Adipocyte (in vitro differentiated cells): ENCODE results near the gene ADORA2B.

Experiments
- DNase-seq: peaks from one replicate; pipeline ENCODE4 v3.0.0-alpha.2; 2015; ENCODE audit warnings: low read depth
- H3K27me3 ChIP-seq: replicated peaks from 2 replicates; pipeline ENCODE4 v1.7.0; 2013; ENCODE audit warnings: mild to moderate bottlenecking, low read length, moderate library complexity; ENCODE audit not compliant: control insufficient read depth, insufficient read depth
- H3K36me3 ChIP-seq: 2 replicates; pipeline ENCODE4 v1.7.0; 2013; ENCODE audit warnings: low read length, mild to moderate bottlenecking, moderate library complexity; ENCODE audit not compliant: control insufficient read depth, insufficient read depth, severe bottlenecking
- H3K4me1 ChIP-seq: 2 replicates; pipeline ENCODE4 v1.7.0; 2013; ENCODE audit warnings: mild to moderate bottlenecking, low read length, moderate library complexity; ENCODE audit not compliant: control insufficient read depth, insufficient read depth
- H3K4me3 ChIP-seq: 2 replicates; pipeline ENCODE4 v1.7.0; 2013; ENCODE audit warnings: mild to moderate bottlenecking, low read length, moderate library complexity
- H3K9ac ChIP-seq: 2 replicates; pipeline ENCODE4 v1.7.0; 2013; ENCODE audit warnings: mild to moderate bottlenecking, low read length, moderate library complexity
- H3K9me3 ChIP-seq: 2 replicates; pipeline ENCODE4 v1.7.0; 2013; ENCODE audit warnings: mild to moderate bottlenecking, low read length, moderate library complexity; ENCODE audit not compliant: control insufficient read depth

ADORA2B gene

GRCh38 chr17:15912416-15912955 is 32.4 kb upstream of the ADORA2B start:
- H3K27me3 ChIP-seq: peaks cover 12% of the 10 kb centered on the region
- H3K9ac ChIP-seq: no peak overlapping the region
- no peaks in the 10 kb centered on the region for H3K9me3 ChIP-seq
- DNase-seq: no peak
- no peaks in the 10 kb centered on the region for H3K4me1 ChIP-seq
- H3K4me3 ChIP-seq: no peak overlapping the region
- H3K36me3 ChIP-seq: no peaks in the 10 kb centered on the region

DNA sequence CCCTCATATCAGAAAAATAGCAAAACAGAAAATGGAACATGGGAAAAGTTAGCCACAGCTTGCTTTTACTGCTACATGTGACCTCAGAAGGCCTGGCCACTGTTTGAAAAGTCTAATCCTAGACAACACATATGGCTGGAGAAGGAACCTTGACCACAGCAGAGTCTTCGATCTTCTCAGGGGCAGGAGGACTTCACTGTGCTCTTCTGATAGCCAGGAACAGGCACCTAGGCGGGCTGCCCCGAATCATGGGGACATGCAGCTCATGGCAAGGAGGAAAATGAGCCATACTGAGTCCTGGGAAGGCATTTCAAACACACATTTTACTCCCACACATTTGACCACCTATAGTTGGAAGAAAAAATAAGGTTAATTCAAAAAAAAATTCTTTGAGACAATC is 31.1 kb upstream of the ADORA2B start:
- H3K9me3 ChIP-seq: no peaks in the 10 kb centered on the region
- no peak overlapping the region for H3K9ac ChIP-seq
- no peak overlapping the region for H3K4me3 ChIP-seq
- H3K27me3 ChIP-seq: peaks cover 13% of the 10 kb centered on the region
- DNase-seq: no peak
- no peaks in the 10 kb centered on the region for H3K36me3 ChIP-seq
- H3K4me1 ChIP-seq: no peaks in the 10 kb centered on the region

DNA sequence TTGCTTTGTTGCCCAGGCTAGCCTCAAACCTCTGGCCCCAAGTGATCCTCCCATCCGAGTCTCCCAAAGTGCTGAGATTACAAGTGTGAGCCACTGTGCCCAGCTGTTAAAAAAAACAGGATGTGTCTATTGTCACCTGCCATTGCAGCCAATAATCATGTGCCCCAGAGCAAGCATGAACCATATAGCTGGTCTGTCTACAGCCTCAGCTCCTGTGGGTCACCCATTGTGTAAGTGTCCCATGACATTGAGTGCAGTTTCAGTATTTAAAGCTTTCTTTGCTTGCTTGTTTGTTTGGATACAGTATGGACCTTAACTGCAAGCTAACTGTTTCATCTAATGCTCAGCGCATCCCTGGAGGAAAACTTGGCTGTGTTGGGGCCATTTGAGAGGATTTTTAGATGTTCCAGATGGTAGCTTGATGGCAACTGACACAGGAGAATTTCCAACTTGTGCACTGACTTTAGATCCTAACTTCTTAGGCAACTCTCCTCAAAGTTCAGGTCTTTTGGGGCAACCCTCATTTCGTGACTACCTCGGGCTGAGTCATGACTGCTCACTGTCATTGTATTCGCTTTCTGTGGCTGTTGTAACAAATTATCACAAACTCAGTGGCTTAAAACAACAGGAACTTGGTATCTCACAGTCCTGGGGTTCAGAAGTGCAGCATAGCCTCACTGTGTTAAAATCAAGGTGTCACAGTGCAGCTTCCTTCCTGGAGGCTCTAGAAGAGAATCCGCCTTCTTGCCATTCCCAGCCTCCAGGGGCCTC is 30.3 kb upstream of the ADORA2B start:
- no peaks in the 10 kb centered on the region for H3K36me3 ChIP-seq

DNA sequence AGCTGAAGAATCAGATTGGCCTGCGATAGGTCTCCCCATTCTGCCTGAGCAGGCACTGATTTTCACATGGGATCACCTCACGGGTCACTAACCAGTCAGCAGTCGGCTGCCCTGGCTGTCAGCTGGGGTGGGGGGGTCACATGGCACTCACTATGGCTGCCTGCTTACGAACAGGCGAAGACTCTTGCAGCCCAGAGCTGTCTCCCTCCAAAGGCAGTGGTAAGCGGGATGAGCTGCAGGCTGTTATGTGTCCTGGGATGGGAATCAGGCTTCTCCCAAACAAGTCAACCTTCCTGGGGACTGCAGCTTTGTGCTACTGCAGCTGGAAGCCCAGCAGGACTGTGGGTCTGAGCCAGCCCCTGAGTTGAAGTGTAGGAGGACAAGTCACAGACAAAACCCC is 29.0 kb upstream of the ADORA2B start:
- Histone ChIP-seq H3K27me3 (peaks cover 13% of the 10 kb centered on the region), H3K4me3 (no peak overlapping the region), H3K36me3 (no peaks in the 10 kb centered on the region), H3K9ac (no peak overlapping the region), H3K4me1 (no peaks in the 10 kb centered on the region), H3K9me3 (no peaks in the 10 kb centered on the region)
- no peak for DNase-seq

More for the DNA sequence above, 30.3 kb upstream of the ADORA2B start:
- DNase-seq: no peak
- no peaks in the 10 kb centered on the region for H3K9me3 ChIP-seq
- peaks cover 13% of the 10 kb centered on the region for H3K27me3 ChIP-seq
- no peak overlapping the region for H3K4me3 ChIP-seq
- no peak overlapping the region for H3K9ac ChIP-seq
- no peaks in the 10 kb centered on the region for H3K4me1 ChIP-seq

GRCh38 chr17:15917021-15917437 is 27.9 kb upstream of the ADORA2B start:
- no peaks in the 10 kb centered on the region for H3K4me1 ChIP-seq
- peak overlapping the region; percentile 55 for H3K4me3 ChIP-seq
- peaks cover 13% of the 10 kb centered on the region for H3K27me3 ChIP-seq
- H3K9me3 ChIP-seq: no peaks in the 10 kb centered on the region
- no peak for DNase-seq
- no peak overlapping the region for H3K9ac ChIP-seq
- H3K36me3 ChIP-seq: no peaks in the 10 kb centered on the region

DNA sequence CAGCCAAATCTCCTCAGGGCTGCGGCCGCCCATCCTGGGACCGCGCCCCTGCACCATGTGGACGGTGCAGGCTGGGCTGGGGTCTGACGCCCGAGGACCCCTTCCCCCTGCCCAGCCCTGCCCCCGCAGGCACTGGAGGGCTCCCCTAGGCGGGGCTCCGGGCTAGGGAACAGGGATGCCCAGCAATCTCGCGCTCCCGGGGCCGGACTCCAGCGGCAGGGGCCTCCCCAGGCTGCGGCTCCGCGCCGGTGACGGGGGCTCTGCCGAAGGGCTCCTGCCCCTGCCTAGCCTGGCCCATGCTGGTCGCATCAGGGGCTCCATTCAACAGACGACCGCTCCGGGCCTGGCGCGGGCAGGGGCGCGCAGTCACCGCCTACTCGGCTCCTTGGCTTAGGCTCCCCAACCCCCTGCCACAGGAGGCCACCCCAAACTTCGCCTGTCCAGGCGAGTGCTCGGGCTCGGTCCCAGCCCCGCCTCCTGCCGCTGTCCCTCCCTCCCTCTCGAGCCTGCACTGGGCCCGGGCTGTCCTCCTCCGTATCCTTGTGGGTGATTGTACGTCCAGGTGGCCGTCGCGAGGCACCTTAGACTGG is 27.4 kb upstream of the ADORA2B start:
- H3K27me3 ChIP-seq: peaks cover 13% of the 10 kb centered on the region
- H3K9me3 ChIP-seq: no peaks in the 10 kb centered on the region
- H3K36me3 ChIP-seq: no peaks in the 10 kb centered on the region
- no peaks in the 10 kb centered on the region for H3K4me1 ChIP-seq
- DNase-seq: peak; percentile 12
- no peak overlapping the region for H3K9ac ChIP-seq
- H3K4me3 ChIP-seq: peak overlapping the region; percentile 55

DNA sequence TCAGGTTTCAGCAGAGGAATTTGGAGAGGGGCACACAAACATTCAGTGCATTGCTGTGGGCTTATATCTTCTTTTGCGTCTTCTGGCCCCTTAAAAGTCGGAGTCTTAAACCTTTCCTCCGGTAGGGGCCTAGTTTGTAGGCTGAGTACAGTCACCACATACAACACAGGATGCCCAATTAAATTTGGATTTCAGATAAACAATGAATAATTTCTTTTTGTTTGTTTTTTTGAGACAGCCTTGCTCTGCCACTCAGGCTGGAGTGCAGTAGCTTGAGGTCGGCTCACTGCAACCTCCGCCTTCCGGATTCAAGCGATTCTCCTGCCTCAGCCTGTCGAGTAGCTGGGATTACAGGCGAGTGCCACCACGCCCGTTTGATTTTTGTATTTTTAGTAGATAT is 26.7 kb upstream of the ADORA2B start:
- no peak for DNase-seq
- Histone ChIP-seq H3K27me3 (peaks cover 13% of the 10 kb centered on the region), H3K4me3 (no peak overlapping the region), H3K9ac (no peak overlapping the region), H3K4me1 (no peaks in the 10 kb centered on the region), H3K36me3 (no peaks in the 10 kb centered on the region), H3K9me3 (no peaks in the 10 kb centered on the region)

- H3K27me3 ChIP-seq: peaks cover 13% of the 10 kb centered on the region
- H3K4me1 ChIP-seq: no peaks in the 10 kb centered on the region
- H3K4me3 ChIP-seq: no peak overlapping the region
- no peaks in the 10 kb centered on the region for H3K36me3 ChIP-seq
- no peak overlapping the region for H3K9ac ChIP-seq
- H3K9me3 ChIP-seq: no peaks in the 10 kb centered on the region
- no peak for DNase-seq
These were observed 26.2 kb upstream of the ADORA2B start for GRCh38 chr17:15918661-15919259.

DNA sequence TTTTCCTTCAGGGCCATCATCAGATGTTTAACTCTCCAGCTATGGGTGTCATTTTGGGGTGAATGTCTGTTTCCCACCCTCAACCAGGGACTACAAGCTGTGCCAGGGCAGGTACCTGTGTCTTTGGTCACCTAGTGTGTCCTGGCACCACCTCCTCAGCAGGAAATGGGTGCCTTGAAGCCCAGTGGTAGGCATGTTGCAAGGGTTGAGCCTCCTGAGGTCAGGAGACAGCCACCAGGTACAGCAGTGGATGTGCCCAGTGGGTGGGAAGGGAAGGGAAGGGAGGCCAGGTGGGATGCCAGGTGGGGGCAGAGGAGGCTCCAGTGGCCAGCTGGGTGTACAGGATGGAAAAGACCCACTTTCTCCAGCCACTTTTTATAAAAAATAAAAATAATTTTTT is 25.5 kb upstream of the ADORA2B start:
- H3K9me3 ChIP-seq: no peaks in the 10 kb centered on the region
- DNase-seq: no peak
- H3K36me3 ChIP-seq: no peaks in the 10 kb centered on the region
- H3K27me3 ChIP-seq: peaks cover 13% of the 10 kb centered on the region
- H3K4me1 ChIP-seq: no peaks in the 10 kb centered on the region
- H3K9ac ChIP-seq: no peak overlapping the region
- H3K4me3 ChIP-seq: no peak overlapping the region

- Histone ChIP-seq H3K36me3 (no peaks in the 10 kb centered on the region), H3K9ac (no peak overlapping the region), H3K27me3 (peaks cover 13% of the 10 kb centered on the region), H3K9me3 (no peaks in the 10 kb centered on the region), H3K4me3 (no peak overlapping the region), H3K4me1 (no peaks in the 10 kb centered on the region)
- DNase-seq: peak; percentile 34
These were observed 24.1 kb upstream of the ADORA2B start for GRCh38 chr17:15920758-15921239.

DNA sequence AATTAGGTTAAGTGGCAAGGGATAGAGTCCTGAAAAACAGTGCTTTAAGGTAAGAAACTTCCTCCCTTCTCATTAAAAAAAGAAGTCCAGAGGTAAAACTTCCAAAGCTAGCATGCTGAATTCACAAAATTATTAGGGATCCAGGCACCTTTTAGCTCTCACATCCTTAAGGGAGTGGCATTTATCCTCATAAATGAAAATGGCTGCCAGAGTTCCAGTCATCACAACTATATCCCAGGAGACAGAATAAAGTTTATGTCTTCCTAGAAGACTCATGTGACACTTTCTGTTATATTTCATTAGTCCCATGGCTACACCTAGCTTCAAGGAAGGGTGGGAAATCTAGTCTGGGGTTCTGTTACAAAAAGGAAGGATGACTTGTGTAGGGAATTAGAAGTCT is 23.3 kb upstream of the ADORA2B start:
- Histone ChIP-seq H3K4me3 (no peak overlapping the region), H3K36me3 (no peaks in the 10 kb centered on the region), H3K27me3 (peaks cover 13% of the 10 kb centered on the region), H3K9me3 (no peaks in the 10 kb centered on the region), H3K4me1 (no peaks in the 10 kb centered on the region), H3K9ac (no peak overlapping the region)
- no peak for DNase-seq
